ENCODE data around the gene SMAD3. TPM values are rescaled to one million over a fixed set of nuclear protein-coding genes. Genes with fewer than 3 reads are reported as not detected.

Gene SMAD3
- total RNA-seq, 2 experiments from 2014 or later = 41.2 to 77.8 TPM

- peaks cover 11% of the 10 kb centered on the region for H3K4me1 ChIP-seq (ENCODE audit: insufficient read depth, low read length, poor library complexity, severe bottlenecking)
- no TSS peak for BruUV-seq (replicated peaks)
- no peak overlapping the region for H3K27ac ChIP-seq (ENCODE audit: low read depth, low read length, poor library complexity, severe bottlenecking)
- H3K36me3 ChIP-seq (ENCODE audit: insufficient read depth, low read length) = peaks cover 64% of the 10 kb centered on the region
- H2AFZ ChIP-seq (ENCODE audit: low read length) = no peak overlapping the region
- no peak overlapping the region for H3K4me3 ChIP-seq (ENCODE audit: low read depth, low read length, poor library complexity, severe bottlenecking)
- ChIA-PET CTCF (ENCODE audit: unreplicated experiment) (no interaction called here), POLR2A (interaction anchor here (1.5 kb wide), 1 partner anchor 76 kb away, joined by 4 read pairs; no protein-coding TSS in a partner anchor)
- no peak overlapping the region for H3K4me2 ChIP-seq (ENCODE audit: low read length)
- no peaks in the 10 kb centered on the region for H3K79me2 ChIP-seq (ENCODE audit: insufficient read depth, low read depth, low read length)
- H3K9me2 ChIP-seq (ENCODE audit: insufficient read depth, low read length) = no peaks in the 10 kb centered on the region
- DNase-seq (ENCODE audit: low spot score) = no peak
- no peaks in the 10 kb centered on the region for H4K20me1 ChIP-seq (ENCODE audit: insufficient read depth, low read length)
- TF ChIP-seq CTCF (conservative IDR thresholded peaks at IDR 0.05; ENCODE audit: low read length) (no peak), EZH2phosphoT487 (IDR thresholded peaks at IDR 0.05; ENCODE audit: borderline replicate concordance, low read depth, low read length) (no peak)
- intact Hi-C loops (cut with micrococcal nuclease; ENCODE audit: unreplicated experiment) = no loop called here
- no peaks in the 10 kb centered on the region for H3K9me3 ChIP-seq (ENCODE audit: low read length)
Measured at GRCh38 chr15:67202991-67203390, 137.6 kb downstream of the SMAD3 start.

GRCh38 chr15:67207555-67208207, 142.3 kb downstream of the SMAD3 start:
- no peaks in the 10 kb centered on the region for H3K9me3 ChIP-seq (ENCODE audit: low read length)
- peaks cover 4% of the 10 kb centered on the region for H3K4me1 ChIP-seq (ENCODE audit: insufficient read depth, low read length, poor library complexity, severe bottlenecking)
- CTCF ChIA-PET (ENCODE audit: unreplicated experiment) = no interaction called here
- POLR2A ChIA-PET = no interaction called here
- no peak for DNase-seq (ENCODE audit: low spot score)
- TF ChIP-seq EZH2phosphoT487 (IDR thresholded peaks at IDR 0.05; ENCODE audit: borderline replicate concordance, low read depth, low read length) = no peak
- TF ChIP-seq CTCF (conservative IDR thresholded peaks at IDR 0.05; ENCODE audit: low read length) = no peak
- H4K20me1 ChIP-seq (ENCODE audit: insufficient read depth, low read length) = no peaks in the 10 kb centered on the region
- H3K36me3 ChIP-seq (ENCODE audit: insufficient read depth, low read length) = peaks cover 49% of the 10 kb centered on the region
- H3K27ac ChIP-seq (ENCODE audit: low read depth, low read length, poor library complexity, severe bottlenecking) = no peak overlapping the region
- intact Hi-C loops (cut with micrococcal nuclease; ENCODE audit: unreplicated experiment) = no loop called here
- no peak overlapping the region for H3K4me3 ChIP-seq (ENCODE audit: low read depth, low read length, poor library complexity, severe bottlenecking)
- no peaks in the 10 kb centered on the region for H3K9me2 ChIP-seq (ENCODE audit: insufficient read depth, low read length)
- H3K79me2 ChIP-seq (ENCODE audit: insufficient read depth, low read depth, low read length) = no peaks in the 10 kb centered on the region
- no peak overlapping the region for H2AFZ ChIP-seq (ENCODE audit: low read length)
- BruUV-seq (replicated peaks) = no TSS peak
- no peak overlapping the region for H3K4me2 ChIP-seq (ENCODE audit: low read length)

GRCh38 chr15:67208396-67208795, 143.0 kb downstream of the SMAD3 start:
- peaks cover 4% of the 10 kb centered on the region for H3K4me1 ChIP-seq (ENCODE audit: insufficient read depth, low read length, poor library complexity, severe bottlenecking)
- TF ChIP-seq CTCF (conservative IDR thresholded peaks at IDR 0.05; ENCODE audit: low read length) (no peak), EZH2phosphoT487 (IDR thresholded peaks at IDR 0.05; ENCODE audit: borderline replicate concordance, low read depth, low read length) (no peak)
- peaks cover 44% of the 10 kb centered on the region for H3K36me3 ChIP-seq (ENCODE audit: insufficient read depth, low read length)
- H3K4me2 ChIP-seq (ENCODE audit: low read length) = no peak overlapping the region
- POLR2A ChIA-PET = no interaction called here
- H3K79me2 ChIP-seq (ENCODE audit: insufficient read depth, low read depth, low read length) = no peaks in the 10 kb centered on the region
- DNase-seq (ENCODE audit: low spot score) = no peak
- no peak overlapping the region for H3K27ac ChIP-seq (ENCODE audit: low read depth, low read length, poor library complexity, severe bottlenecking)
- no peak overlapping the region for H3K4me3 ChIP-seq (ENCODE audit: low read depth, low read length, poor library complexity, severe bottlenecking)
- no peaks in the 10 kb centered on the region for H3K9me3 ChIP-seq (ENCODE audit: low read length)
- no peaks in the 10 kb centered on the region for H4K20me1 ChIP-seq (ENCODE audit: insufficient read depth, low read length)
- no peaks in the 10 kb centered on the region for H3K9me2 ChIP-seq (ENCODE audit: insufficient read depth, low read length)
- no TSS peak for BruUV-seq (replicated peaks)
- H2AFZ ChIP-seq (ENCODE audit: low read length) = no peak overlapping the region
- intact Hi-C loops (cut with micrococcal nuclease; ENCODE audit: unreplicated experiment) = no loop called here
- CTCF ChIA-PET (ENCODE audit: unreplicated experiment) = no interaction called here
